AG09319 (cell line): ENCODE data around the gene CCDC92.

Experiments
- DNase-seq: peaks from one replicate; pipeline ENCODE4 v3.0.0-alpha.2; 2010; ENCODE audit warnings: low read depth; ENCODE audit errors: extremely low read depth
- TF ChIP-seq, protein P1 (sequence below): IDR thresholded peaks from 2 replicates; pipeline ENCODE4 v1.5.1; 2011; ENCODE audit warnings: low read depth, mild to moderate bottlenecking, inconsistent platforms, low read length, moderate library complexity

The CCDC92 gene

DNA sequence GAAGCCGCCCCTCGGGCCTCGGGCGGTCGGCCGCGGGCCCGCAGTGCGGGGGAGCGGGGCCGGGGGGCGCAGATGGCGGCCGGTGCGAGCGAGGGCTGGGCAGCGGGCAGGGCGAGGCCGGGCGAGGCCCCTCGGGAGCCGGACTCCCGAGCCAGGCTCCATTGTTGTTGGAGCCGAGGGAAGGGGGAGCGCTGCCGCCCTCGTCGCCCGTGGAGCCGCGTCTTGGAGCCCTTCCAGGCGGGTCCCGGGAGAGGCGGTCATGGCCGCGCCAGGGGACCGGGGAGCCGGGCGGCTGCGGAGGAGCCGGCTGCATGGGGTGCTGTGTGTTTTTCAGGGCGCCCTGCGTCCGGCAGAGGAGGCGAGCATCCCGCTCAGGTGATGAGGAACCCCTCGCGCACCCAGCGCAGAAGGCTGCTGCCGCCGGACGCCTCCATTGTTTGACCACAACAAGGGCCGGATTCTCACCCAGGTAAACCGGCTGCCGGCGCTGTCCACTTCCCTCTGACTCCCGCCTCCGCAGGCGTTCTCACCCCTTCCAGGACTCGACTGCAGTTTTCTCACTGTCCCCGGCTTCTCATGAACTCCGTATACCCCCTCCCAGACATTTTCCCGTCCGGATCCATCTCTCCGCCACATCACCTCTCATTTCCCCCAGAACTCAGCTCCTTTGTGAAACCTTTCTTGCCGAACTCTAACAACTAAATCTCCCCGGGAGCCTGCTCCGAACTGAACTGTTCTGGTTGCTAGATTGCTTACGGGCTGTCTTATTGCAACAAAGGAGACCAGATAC lies 1.1 kb upstream of the CCDC92 start:
- TF ChIP-seq, protein P1, sequence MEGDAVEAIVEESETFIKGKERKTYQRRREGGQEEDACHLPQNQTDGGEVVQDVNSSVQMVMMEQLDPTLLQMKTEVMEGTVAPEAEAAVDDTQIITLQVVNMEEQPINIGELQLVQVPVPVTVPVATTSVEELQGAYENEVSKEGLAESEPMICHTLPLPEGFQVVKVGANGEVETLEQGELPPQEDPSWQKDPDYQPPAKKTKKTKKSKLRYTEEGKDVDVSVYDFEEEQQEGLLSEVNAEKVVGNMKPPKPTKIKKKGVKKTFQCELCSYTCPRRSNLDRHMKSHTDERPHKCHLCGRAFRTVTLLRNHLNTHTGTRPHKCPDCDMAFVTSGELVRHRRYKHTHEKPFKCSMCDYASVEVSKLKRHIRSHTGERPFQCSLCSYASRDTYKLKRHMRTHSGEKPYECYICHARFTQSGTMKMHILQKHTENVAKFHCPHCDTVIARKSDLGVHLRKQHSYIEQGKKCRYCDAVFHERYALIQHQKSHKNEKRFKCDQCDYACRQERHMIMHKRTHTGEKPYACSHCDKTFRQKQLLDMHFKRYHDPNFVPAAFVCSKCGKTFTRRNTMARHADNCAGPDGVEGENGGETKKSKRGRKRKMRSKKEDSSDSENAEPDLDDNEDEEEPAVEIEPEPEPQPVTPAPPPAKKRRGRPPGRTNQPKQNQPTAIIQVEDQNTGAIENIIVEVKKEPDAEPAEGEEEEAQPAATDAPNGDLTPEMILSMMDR: no peak
- DNase-seq: no peak

DNA sequence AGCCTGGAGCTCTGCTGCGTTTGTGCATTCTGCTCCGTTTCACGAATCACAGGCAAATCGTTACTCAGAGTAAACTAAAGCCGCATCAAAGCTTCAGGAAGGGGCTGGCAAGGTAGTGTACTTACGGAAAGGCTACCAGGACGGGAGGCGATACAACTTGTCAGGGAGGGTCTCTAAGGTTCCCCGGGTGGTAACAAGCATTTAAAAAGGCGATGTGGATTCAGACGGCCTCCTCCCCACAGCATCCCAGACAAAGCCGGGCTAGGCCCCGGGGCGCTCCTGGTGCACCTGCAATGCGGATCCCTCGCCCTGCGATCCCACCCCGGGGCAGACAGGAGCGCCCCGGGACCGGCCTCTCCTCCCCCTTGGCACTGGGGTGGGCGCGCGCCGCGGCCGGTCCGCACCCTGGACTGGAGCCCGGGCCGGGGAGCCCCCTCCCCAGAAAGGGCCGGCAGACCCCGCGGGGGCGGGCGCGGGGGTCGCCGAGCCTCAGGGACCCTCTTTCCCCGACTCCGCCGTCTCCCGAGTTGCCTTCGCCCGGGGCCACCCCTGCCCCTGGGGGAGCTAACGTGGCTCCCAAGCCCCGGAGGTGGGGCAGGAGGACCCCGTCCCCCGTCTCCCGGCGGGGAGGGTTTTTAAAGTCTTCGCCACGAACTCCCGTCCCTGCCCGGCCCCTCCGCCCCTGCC lies 718 bp downstream of the CCDC92 start:
- TF ChIP-seq, protein P1: no peak
- DNase-seq: no peak

DNA sequence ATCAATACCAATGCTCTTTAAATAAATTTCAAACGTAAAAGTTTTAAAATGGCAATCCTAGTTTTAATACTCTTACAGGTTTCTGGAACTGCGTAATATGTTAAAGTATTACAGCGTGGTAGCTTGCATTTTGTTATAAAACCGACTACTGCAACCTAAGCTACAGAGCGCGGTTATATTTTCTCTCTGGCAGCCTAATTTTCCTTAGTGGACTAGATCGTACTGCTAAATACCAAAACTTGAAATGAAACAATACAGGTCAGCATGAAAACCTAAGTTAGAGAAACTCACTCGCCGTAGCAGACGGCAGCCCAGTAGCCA lies 1.2 kb downstream of the CCDC92 start:
- no peak for DNase-seq
- TF ChIP-seq, protein P1: no peak

DNA sequence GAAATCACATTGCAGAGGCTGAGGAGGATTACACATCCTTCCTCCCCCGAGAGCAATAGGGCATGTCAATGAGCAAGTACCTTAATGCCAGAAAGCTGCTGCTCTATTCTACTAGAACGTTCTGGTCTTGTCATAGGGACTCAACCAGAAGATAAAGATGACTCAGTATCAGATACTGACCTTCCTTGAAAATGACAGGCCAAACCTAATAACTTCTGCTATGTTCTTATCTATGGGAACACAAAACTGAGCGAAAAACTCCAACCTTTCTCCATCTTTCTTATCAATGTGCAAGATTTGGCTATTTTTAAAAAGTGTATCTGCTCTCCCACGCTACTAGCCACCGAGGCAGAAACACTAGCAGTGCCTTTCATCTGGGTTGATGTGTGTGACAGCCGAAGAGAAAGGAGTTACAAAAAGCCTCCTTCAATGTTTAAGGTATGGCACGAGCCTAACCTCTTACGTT lies 5.5 kb downstream of the CCDC92 start:
- TF ChIP-seq, protein P1: no peak
- DNase-seq: no peak

DNA sequence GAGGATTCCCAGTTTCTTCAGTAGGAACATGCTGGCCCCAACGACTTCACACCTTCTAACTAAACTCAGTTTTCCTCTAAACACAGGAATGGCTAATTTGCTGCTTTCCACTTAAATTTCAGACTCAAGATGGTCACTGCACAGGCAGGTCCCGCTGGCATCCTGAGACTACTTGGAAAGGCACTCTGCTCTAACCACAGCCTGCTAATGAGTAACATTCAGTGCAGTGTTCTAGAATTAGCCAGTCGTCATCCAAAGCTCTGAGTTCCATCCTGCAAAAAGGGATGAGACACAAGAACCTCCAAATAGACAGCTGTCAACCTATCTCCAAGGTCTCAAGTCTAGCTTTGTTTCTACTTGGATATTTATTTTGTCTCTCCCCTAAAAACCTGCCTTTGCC lies 6.0 kb downstream of the CCDC92 start:
- TF ChIP-seq, protein P1: no peak
- DNase-seq: no peak

DNA sequence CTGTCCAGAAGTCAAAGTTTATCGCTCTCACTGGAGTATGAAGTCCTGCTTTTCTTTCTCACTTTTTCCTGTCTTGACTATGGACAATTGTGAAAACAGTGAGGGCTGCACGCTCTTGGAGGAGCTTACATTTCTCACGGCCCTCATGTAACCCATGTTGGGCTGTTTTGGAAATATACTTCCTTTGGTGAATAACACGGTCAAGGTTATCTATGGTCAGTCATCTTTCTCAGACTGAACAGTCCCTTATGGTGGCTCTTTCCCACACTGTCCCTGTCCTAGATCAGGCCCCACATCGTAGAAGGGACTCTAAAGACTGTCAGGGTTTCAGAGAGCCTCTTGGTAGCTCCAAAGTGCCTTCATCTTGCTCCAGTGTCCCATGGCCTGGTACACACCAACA lies 7.2 kb downstream of the CCDC92 start:
- TF ChIP-seq, protein P1: no peak
- no peak for DNase-seq

DNA sequence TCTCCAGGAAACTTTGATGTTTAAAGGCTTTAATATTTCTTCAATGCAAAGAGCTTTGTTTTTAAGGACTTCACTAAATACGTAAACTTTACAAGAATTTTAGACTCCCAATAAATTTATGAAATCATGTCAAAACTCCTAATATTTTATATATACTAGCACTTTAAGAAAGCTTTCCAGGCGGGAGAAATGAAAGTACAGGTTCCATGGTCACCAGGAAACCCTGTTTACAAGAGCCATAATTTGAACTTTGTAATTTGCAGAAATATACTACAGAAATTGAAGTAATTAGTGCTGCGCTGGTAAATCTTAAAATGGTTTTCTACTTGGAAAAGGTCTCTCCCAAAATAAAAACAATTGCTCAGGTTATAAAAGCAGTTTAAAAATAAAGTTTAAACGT lies 8.8 kb downstream of the CCDC92 start:
- DNase-seq: no peak
- TF ChIP-seq, protein P1: no peak
